GM20000 (cell line): ENCODE results near the gene C11orf54.
A peak's percentile ranks its signal among the peaks of the same experiment; 100 is the strongest.

Experiments
- DNase-seq: peaks from one replicate; pipeline ENCODE4 v3.0.0; 2012; ENCODE audit warnings: low spot score
- TF ChIP-seq, protein P1 (sequence below): IDR thresholded peaks from 2 replicates; pipeline ENCODE4 v1.5.1; 2012; ENCODE audit warnings: mild to moderate bottlenecking, control low read depth; ENCODE audit errors: extremely low read depth, missing control alignments

Gene C11orf54

DNA sequence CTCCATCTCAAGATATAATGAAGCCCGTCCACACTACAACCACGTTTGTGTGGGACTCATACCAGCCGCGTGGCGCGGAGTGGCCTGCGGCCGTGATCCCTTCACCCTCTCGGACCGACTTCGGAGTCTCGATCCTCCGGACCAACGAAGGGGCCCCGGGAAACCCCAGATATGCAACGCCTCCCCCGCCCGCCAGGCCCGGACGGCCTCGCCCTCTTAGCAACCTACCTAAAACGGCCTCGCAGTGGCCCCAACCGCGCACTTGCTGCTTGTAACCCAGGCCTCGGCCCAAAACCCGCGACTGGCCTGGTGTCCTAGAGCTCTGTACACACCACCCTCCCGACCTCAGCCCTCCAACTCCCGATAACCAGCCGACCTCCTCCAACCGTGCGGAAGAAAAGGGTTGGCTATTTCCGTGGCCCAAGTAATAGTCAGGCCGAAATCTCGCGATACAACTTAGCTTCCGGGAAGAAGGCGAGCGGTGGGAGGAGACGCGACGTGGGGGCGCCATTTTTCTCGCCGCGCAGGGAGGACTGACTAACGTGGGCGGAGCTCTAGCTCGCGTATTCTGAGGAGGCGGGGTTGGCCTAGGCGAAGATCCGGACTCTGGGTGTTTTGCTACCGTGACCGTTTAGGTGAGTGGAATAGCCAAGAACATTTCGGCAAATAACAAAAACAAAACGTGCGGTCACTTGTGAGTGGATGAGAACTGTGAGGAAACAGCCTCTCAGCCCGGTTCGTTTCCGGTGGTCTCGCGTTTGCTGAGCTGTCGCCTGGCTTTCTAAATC is at the start of gene C11orf54, which contains the start of gene TAF1D:
C11orf54 (plus strand) TSS at position 579 of the 788 bp plus-strand sequence. CDS start 5,722 bp downstream, outside the sequence.
TAF1D (minus strand) TSS at position 402 of the 788 bp plus-strand sequence. CDS start 2,191 bp downstream, outside the sequence.
- peak; percentile 91 for DNase-seq
- TF ChIP-seq, protein P1, sequence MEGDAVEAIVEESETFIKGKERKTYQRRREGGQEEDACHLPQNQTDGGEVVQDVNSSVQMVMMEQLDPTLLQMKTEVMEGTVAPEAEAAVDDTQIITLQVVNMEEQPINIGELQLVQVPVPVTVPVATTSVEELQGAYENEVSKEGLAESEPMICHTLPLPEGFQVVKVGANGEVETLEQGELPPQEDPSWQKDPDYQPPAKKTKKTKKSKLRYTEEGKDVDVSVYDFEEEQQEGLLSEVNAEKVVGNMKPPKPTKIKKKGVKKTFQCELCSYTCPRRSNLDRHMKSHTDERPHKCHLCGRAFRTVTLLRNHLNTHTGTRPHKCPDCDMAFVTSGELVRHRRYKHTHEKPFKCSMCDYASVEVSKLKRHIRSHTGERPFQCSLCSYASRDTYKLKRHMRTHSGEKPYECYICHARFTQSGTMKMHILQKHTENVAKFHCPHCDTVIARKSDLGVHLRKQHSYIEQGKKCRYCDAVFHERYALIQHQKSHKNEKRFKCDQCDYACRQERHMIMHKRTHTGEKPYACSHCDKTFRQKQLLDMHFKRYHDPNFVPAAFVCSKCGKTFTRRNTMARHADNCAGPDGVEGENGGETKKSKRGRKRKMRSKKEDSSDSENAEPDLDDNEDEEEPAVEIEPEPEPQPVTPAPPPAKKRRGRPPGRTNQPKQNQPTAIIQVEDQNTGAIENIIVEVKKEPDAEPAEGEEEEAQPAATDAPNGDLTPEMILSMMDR = no peak

DNA sequence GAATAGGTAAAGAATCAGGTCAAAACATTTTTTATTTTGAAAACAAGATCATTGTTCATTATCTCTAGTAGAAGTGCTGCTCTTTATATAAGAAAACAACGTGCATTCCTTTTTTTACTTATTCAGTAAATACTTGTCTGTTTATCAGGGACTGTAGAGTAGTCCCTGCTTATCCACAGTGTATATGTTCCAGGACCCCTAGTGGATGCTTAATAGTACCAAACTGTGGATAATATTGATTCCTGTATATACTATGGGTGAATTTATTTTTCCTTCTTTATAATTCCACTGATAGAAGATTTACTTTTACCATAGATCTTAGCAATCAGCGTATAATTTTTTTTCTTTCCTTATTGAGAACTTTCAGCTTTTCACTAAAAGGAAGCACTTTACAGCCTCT is 47.4 kb upstream of the C11orf54 start:
- no peak for DNase-seq
- TF ChIP-seq, protein P1 = no peak

DNA sequence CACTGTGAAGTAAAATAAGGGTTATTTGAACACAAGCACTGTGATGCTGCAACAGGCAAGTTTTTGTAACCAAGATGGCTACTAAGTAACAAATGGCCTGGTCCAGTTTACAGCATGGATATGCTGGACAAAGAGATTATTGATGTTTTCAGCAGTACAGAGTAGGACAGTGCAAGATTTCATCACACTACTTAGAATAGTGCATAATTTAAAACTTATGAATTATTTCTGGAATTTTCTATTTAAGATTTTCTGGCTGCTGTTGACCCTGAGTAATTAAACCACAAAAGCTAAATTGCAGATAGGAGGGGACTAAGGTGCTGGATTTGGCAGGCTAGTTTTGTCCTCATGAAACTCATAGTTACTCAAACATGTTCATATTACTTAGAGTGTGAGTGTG is 46.9 kb upstream of the C11orf54 start:
- DNase-seq = no peak
- TF ChIP-seq, protein P1 = no peak

DNA sequence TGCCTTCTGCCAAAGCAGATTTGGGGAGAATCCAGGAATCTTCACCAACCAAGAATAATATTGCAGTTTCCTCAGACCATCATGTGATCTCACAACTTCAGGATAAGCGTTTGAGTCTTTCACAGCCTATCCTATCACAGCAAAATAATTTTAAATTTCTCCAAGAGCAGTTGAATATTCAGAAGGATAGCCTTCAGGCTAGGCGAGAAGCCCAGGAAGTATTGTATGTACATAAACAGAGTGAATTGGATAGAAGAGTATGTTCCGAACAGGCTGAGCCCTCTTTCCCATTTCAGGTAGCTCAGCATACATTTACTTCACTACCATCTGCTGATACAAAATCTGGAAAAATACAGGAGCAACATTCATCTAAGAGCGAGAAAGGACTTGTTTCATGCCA is 43.9 kb upstream of the C11orf54 start:
- TF ChIP-seq, protein P1 = no peak
- no peak for DNase-seq

DNA sequence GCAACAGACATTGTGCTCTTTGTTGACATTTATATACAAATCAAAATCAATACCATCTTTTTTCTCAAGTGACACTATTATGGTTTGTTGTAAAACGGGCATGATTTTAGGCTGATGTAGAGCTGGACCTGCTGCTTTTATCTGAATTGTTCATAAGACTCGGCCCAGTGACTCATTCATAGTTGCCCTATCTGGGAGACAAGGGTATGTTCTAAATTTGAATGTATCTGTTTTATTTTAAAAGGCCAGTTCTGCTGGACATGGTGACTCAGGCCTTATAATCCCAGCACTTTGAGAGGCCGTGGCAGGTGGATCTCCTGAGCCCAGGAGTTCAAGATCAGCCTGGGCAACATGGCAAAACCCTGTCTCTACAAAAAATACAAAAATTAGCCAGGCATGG is 40.6 kb upstream of the C11orf54 start:
- DNase-seq = no peak
- TF ChIP-seq, protein P1 = no peak

DNA sequence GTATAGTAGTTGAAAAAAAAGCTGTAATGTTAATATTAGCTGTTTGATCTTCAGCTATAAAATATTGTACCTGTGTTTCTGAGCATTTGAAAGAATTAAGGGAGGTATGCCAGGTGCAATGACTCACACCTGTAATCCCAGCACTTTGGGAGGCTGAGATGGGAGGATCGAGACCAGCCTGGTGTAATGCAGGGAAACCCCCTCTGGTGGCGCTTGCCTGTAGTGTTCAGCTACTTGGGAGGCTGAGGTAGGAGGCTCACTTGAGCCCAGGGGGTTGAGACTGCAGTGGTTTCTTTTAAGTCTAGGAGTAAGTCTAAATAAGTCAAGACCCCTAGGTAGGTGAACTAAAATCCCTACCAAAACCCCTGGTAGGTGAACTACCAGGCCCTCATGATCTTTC is 37.2 kb upstream of the C11orf54 start:
- no peak for DNase-seq
- TF ChIP-seq, protein P1 = no peak

DNA sequence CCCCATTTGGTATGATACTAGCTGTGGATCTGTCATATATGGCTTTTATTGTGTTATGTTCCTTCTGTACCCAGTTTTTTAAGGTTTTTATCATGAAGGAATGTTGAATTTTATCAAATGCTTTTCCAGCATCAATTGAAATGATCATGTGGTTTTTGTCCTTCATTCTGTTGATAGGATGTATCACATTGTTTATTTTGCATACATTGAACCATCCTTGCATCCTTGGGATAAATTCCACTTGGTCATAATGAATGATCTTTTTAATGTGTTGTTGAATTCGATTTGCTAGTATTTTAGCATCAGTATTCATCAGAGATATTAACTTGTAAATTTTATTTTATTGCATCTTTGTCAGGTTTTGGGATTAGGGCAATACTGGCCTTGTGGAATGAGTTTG is 31.2 kb upstream of the C11orf54 start:
- no peak for DNase-seq
- TF ChIP-seq, protein P1 = no peak
